CD4-positive, alpha-beta T cell (primary cell): ENCODE results near the gene EIF3A. TPM values are rescaled to one million over a fixed set of nuclear protein-coding genes. Genes with fewer than 3 reads are reported as not detected.

Source experiments
- ATAC-seq: fragments of 200-7000 bp; cut with Tn5 transposase; one replicate; pipeline ENCODE4 v1.10.0; 2022; ENCODE audit warnings: mild to moderate bottlenecking; ENCODE audit not compliant: poor library complexity
- CTCF ChIA-PET: fragments of 350-600 bp; sonication (Branson Sonifier 250); formaldehyde crosslinking; loops from one replicate; lab custom pipeline; 2021; ENCODE audit warnings: antibody characterized with exemption, inconsistent platforms; lab: Charles Lee
- POLR2A ChIA-PET: fragments of 350-600 bp; sonication (Branson Sonifier 250); formaldehyde crosslinking; loops from one replicate; lab custom pipeline; 2021; ENCODE audit warnings: antibody characterized with exemption, inconsistent platforms; lab: Charles Lee
- DNase-seq, 14 experiments: peaks; one replicate each; pipeline ENCODE4 v3.0.0-alpha.2; 2013 to 2020; ENCODE audit warnings: mixed read lengths in 2 of 14
- H3K27ac ChIP-seq, 2 donors: one replicate each; pipeline versions ENCODE4 v1.5.1 to v1.7.0; 2013; ENCODE audit warnings: low read length in 2 of 2, low read depth in 1 of 2, mild to moderate bottlenecking in 1 of 2
- H3K27me3 ChIP-seq, 2 experiments: 1 replicate in 1 of 2; 2 replicates in 1 of 2; pipeline versions ENCODE4 v1.6.1 to v1.7.0; 2013; ENCODE audit warnings: low read length in 2 of 2, control low read depth in 1 of 2, mild to moderate bottlenecking in 1 of 2, moderate library complexity in 1 of 2; ENCODE audit not compliant: insufficient read depth in 2 of 2, control insufficient read depth in 1 of 2
- H3K36me3 ChIP-seq: one replicate; pipeline ENCODE4 v1.6.1; 2013; ENCODE audit warnings: low read length, control low read depth; ENCODE audit not compliant: insufficient read depth
- H3K4me1 ChIP-seq: one replicate; pipeline ENCODE4 v1.6.1; 2013; ENCODE audit warnings: low read length, control low read depth; ENCODE audit not compliant: insufficient read depth
- H3K4me3 ChIP-seq: one replicate; pipeline ENCODE4 v1.5.1; 2013; ENCODE audit warnings: mild to moderate bottlenecking, low read length, moderate library complexity
- H3K9me3 ChIP-seq, 2 experiments: 1 replicate in 1 of 2; 2 replicates in 1 of 2; pipeline versions ENCODE4 v1.6.1 to v1.7.0; 2013; ENCODE audit warnings: low read length in 2 of 2, mild to moderate bottlenecking in 2 of 2, control low read depth in 1 of 2, moderate library complexity in 1 of 2; ENCODE audit not compliant: control insufficient read depth in 1 of 2, insufficient read depth in 1 of 2
- H3K27ac Mint-ChIP-seq: one replicate; pipeline ENCODE4 v1.8.0; 2020; ENCODE audit warnings: mixed read lengths
- H3K27me3 Mint-ChIP-seq: one replicate; pipeline ENCODE4 v1.8.0; 2021; ENCODE audit warnings: mixed read lengths
- H3K36me3 Mint-ChIP-seq: one replicate; pipeline ENCODE4 v1.8.0; 2021; ENCODE audit warnings: low read depth, mixed read lengths
- H3K4me1 Mint-ChIP-seq: one replicate; pipeline ENCODE4 v1.8.0; 2021; ENCODE audit warnings: low read depth, mixed read lengths
- H3K4me3 Mint-ChIP-seq: one replicate; pipeline ENCODE4 v1.8.0; 2020; ENCODE audit warnings: mild to moderate bottlenecking, mixed read lengths
- H3K9me3 Mint-ChIP-seq: one replicate; pipeline ENCODE4 v1.8.0; 2020; ENCODE audit warnings: mixed read lengths
- intact Hi-C, 2 experiments: fragments of 100-400 bp; cut with DNase I in 1 of 2; cut with micrococcal nuclease in 1 of 2; formaldehyde crosslinking; loops; one replicate each; pipeline versions ENCODE4 v1.15.1 to v1.9.0; 2023 to 2025; cut with DNase I, micrococcal nuclease
- total RNA-seq, 174 experiments: library from RNA in 2 of 174; stranded (reverse) in 2 of 174; gene quantifications; one replicate each; pipeline ENCODE4 v1.2.3 and lab custom pipeline; 2021 to 2026
- TF ChIP-seq, protein P1 (sequence below): fragments of 200-600 bp; IDR thresholded peaks from one replicate; pipeline ENCODE4 v1.8.0; 2022; ENCODE audit warnings: antibody characterized with exemption, mild to moderate bottlenecking

The EIF3A gene
- total RNA-seq, 2 experiments from 2014 or later = 129 TPM

GRCh38 chr10:119051775-119052174 is 28.8 kb downstream of the EIF3A start:
- H3K4me3 Mint-ChIP-seq = no peak overlapping the region
- ATAC-seq (no peak), DNase-seq (no peak)
- Histone ChIP-seq H3K4me3 (no peak overlapping the region), H3K4me1 (no peaks in the 10 kb centered on the region), H3K27me3 (no peaks in the 10 kb centered on the region), H3K9me3 (no peaks in the 10 kb centered on the region), H3K27ac (no peak overlapping the region), H3K36me3 (peaks cover 99% of the 10 kb centered on the region)
- intact Hi-C loops = loop anchor here in 1 of 2 experiments (10.0 kb wide), 1 partner anchor 793 kb away; no protein-coding TSS in a partner anchor
- CTCF ChIA-PET = no interaction called here
- peaks cover 11% of the 10 kb centered on the region for H3K4me1 Mint-ChIP-seq
- H3K36me3 Mint-ChIP-seq = peaks cover 98% of the 10 kb centered on the region
- H3K9me3 Mint-ChIP-seq = no peaks in the 10 kb centered on the region
- H3K27me3 Mint-ChIP-seq = no peaks in the 10 kb centered on the region
- no peak overlapping the region for H3K27ac Mint-ChIP-seq
- TF ChIP-seq, protein P1, sequence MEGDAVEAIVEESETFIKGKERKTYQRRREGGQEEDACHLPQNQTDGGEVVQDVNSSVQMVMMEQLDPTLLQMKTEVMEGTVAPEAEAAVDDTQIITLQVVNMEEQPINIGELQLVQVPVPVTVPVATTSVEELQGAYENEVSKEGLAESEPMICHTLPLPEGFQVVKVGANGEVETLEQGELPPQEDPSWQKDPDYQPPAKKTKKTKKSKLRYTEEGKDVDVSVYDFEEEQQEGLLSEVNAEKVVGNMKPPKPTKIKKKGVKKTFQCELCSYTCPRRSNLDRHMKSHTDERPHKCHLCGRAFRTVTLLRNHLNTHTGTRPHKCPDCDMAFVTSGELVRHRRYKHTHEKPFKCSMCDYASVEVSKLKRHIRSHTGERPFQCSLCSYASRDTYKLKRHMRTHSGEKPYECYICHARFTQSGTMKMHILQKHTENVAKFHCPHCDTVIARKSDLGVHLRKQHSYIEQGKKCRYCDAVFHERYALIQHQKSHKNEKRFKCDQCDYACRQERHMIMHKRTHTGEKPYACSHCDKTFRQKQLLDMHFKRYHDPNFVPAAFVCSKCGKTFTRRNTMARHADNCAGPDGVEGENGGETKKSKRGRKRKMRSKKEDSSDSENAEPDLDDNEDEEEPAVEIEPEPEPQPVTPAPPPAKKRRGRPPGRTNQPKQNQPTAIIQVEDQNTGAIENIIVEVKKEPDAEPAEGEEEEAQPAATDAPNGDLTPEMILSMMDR = no peak
- POLR2A ChIA-PET = no interaction called here

GRCh38 chr10:119049777-119050176 is 30.8 kb downstream of the EIF3A start:
- Mint-ChIP-seq H3K36me3 (peaks cover 99% of the 10 kb centered on the region), H3K27ac (no peak overlapping the region), H3K27me3 (no peaks in the 10 kb centered on the region), H3K9me3 (no peaks in the 10 kb centered on the region), H3K4me3 (no peak overlapping the region), H3K4me1 (peaks cover 11% of the 10 kb centered on the region)
- intact Hi-C loops = loop anchor here in 1 of 2 experiments (10.0 kb wide), 1 partner anchor 795 kb away; no protein-coding TSS in a partner anchor
- DNase-seq (no peak), ATAC-seq (no peak)
- CTCF ChIA-PET = interaction anchor here (1.0 kb wide), 1 partner anchor 18 kb away, joined by 3 read pairs; no protein-coding TSS in a partner anchor
- Histone ChIP-seq H3K27ac (no peak overlapping the region), H3K27me3 (no peaks in the 10 kb centered on the region), H3K4me1 (no peaks in the 10 kb centered on the region), H3K9me3 (no peaks in the 10 kb centered on the region), H3K36me3 (peaks cover 99% of the 10 kb centered on the region), H3K4me3 (no peak overlapping the region)
- TF ChIP-seq, protein P1 = no peak
- POLR2A ChIA-PET = no interaction called here

DNA sequence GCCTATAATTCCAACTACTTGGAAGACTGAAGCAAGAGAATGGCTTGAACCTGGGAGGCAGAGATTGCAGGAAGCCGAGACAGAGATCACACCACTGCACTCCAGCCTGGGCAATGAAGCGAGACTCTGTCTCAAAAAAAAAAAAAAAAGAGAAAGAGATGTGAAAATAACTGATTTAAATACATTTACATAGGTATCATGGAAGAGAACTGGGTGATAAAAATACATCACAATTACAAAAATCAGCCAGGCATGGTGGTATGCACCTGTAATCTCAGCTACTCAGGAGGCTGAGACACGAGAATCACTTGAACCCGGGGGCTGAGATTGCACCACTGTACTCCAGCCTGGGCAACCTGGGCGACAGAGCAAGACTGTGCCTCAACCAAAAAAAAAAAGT is 31.3 kb downstream of the EIF3A start:
- H3K4me1 Mint-ChIP-seq = peaks cover 11% of the 10 kb centered on the region
- Histone ChIP-seq H3K4me1 (no peaks in the 10 kb centered on the region), H3K4me3 (no peak overlapping the region), H3K9me3 (no peaks in the 10 kb centered on the region), H3K36me3 (peaks cover 98% of the 10 kb centered on the region), H3K27me3 (no peaks in the 10 kb centered on the region), H3K27ac (no peak overlapping the region)
- peaks cover 99% of the 10 kb centered on the region for H3K36me3 Mint-ChIP-seq
- no peaks in the 10 kb centered on the region for H3K27me3 Mint-ChIP-seq
- TF ChIP-seq, protein P1 = no peak
- no peak overlapping the region for H3K27ac Mint-ChIP-seq
- H3K9me3 Mint-ChIP-seq = no peaks in the 10 kb centered on the region
- POLR2A ChIA-PET = no interaction called here
- CTCF ChIA-PET = interaction anchor here (1.0 kb wide), 1 partner anchor 17 kb away, joined by 3 read pairs; no protein-coding TSS in a partner anchor
- DNase-seq = no peak
- no peak for ATAC-seq
- no peak overlapping the region for H3K4me3 Mint-ChIP-seq
- intact Hi-C loops = no loop called here
